ENCODE results near the gene SLC8A2. TPM values are rescaled to one million over a fixed set of nuclear protein-coding genes. Genes with fewer than 3 reads are reported as not detected.

The SLC8A2 gene
- polyA plus RNA-seq, 1 donor from 2014 or later = 14.1 TPM

DNA sequence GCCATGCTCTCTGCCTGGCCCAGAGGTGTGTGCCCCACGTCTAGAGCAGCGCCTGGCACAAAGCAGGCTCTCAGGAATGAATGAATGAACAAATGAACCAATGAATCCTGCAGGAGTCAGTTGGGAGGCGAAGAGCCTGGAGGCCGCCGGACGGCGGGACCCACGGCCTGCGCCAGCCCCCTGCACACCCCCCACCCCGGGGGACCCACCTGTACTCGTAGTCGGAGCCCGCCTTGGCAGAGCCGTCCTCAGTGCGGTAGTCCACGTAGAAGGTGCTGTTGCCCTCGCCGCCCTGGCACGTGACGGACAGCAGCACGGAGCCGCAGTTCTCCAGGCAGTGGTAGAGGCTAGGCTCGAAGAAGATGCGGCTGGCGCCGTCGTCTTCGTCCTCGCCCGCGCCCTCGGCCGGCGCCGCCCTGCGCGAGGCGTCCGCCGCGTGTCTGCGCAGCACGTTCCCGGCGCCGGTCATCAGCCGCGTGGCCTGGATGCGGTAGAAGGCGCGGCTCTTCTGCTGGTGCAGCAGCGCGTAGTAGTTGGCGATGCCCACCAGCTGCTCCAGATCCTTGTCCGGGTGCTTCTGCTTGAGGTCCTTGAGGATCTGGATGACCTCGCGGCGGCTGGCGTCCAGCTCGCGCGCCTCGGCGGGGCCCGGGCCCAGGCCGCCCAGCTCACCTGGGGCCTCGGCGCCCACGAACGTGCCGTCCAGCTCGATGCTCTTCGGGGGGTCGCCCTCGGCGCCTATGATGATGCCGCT, 14.8 kb downstream of the SLC8A2 start:
- H3K9me2 ChIP-seq (ENCODE audit: insufficient read depth, low read length) = no peaks in the 10 kb centered on the region
- peaks cover 10% of the 10 kb centered on the region for H3K9me3 ChIP-seq (ENCODE audit: low read length)
- H3K4me2 ChIP-seq (ENCODE audit: low read length) = no peak overlapping the region
- H3K27ac ChIP-seq (ENCODE audit: low read length) = no peak overlapping the region
- H3K4me3 ChIP-seq (ENCODE audit: low read length) = no peak overlapping the region
- no peaks in the 10 kb centered on the region for H4K20me1 ChIP-seq (ENCODE audit: insufficient read depth)
- H3K79me2 ChIP-seq (replicated peaks; ENCODE audit: insufficient read depth, low read length) = no peaks in the 10 kb centered on the region
- no peak overlapping the region for H2AFZ ChIP-seq (ENCODE audit: low read depth, low read length)
- H3K36me3 ChIP-seq (ENCODE audit: insufficient read depth, low read length) = peaks cover 8% of the 10 kb centered on the region
- H3K27me3 ChIP-seq (ENCODE audit: insufficient read depth, low read depth, low read length) = peaks cover 4% of the 10 kb centered on the region
- no peaks in the 10 kb centered on the region for H3F3A ChIP-seq (ENCODE audit: insufficient read depth, low read length, poor library complexity, severe bottlenecking)
- TF ChIP-seq POLR2AphosphoS5 (IDR thresholded peaks at IDR 0.05) = no peak
- no peak for TF ChIP-seq SMC3 (conservative IDR thresholded peaks at IDR 0.05; ENCODE audit: poor library complexity)
- no peak for TF ChIP-seq RAD21 (conservative IDR thresholded peaks at IDR 0.05)
- TF ChIP-seq, protein P1, sequence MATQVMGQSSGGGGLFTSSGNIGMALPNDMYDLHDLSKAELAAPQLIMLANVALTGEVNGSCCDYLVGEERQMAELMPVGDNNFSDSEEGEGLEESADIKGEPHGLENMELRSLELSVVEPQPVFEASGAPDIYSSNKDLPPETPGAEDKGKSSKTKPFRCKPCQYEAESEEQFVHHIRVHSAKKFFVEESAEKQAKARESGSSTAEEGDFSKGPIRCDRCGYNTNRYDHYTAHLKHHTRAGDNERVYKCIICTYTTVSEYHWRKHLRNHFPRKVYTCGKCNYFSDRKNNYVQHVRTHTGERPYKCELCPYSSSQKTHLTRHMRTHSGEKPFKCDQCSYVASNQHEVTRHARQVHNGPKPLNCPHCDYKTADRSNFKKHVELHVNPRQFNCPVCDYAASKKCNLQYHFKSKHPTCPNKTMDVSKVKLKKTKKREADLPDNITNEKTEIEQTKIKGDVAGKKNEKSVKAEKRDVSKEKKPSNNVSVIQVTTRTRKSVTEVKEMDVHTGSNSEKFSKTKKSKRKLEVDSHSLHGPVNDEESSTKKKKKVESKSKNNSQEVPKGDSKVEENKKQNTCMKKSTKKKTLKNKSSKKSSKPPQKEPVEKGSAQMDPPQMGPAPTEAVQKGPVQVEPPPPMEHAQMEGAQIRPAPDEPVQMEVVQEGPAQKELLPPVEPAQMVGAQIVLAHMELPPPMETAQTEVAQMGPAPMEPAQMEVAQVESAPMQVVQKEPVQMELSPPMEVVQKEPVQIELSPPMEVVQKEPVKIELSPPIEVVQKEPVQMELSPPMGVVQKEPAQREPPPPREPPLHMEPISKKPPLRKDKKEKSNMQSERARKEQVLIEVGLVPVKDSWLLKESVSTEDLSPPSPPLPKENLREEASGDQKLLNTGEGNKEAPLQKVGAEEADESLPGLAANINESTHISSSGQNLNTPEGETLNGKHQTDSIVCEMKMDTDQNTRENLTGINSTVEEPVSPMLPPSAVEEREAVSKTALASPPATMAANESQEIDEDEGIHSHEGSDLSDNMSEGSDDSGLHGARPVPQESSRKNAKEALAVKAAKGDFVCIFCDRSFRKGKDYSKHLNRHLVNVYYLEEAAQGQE (IDR thresholded peaks at IDR 0.05; ENCODE audit: borderline replicate concordance) = no peak
- TF ChIP-seq TAF1 (IDR thresholded peaks at IDR 0.05; ENCODE audit: low read depth) = no peak
- TF ChIP-seq EP300 (conservative IDR thresholded peaks at IDR 0.05; ENCODE audit: poor library complexity, severe bottlenecking) = no peak
- no peak for TF ChIP-seq MXI1 (conservative IDR thresholded peaks at IDR 0.05; ENCODE audit: poor library complexity, severe bottlenecking)
- TF ChIP-seq EZH2 (IDR thresholded peaks at IDR 0.05; ENCODE audit: borderline replicate concordance, insufficient read depth, low read length, poor library complexity, severe bottlenecking) = no peak
- TF ChIP-seq CTCF (IDR thresholded peaks at IDR 0.05; ENCODE audit: poor library complexity, severe bottlenecking) = no peak
- no peak overlapping the region for H3K9ac ChIP-seq (ENCODE audit: low read length)

GRCh38 chr19:47450478-47450877, 21.2 kb downstream of the SLC8A2 start:
- Histone ChIP-seq H2AFZ (ENCODE audit: low read depth, low read length) (no peak overlapping the region), H4K20me1 (ENCODE audit: insufficient read depth) (no peaks in the 10 kb centered on the region), H3K79me2 (replicated peaks; ENCODE audit: insufficient read depth, low read length) (no peaks in the 10 kb centered on the region), H3K4me3 (ENCODE audit: low read length) (no peak overlapping the region), H3K9me2 (ENCODE audit: insufficient read depth, low read length) (no peaks in the 10 kb centered on the region), H3K9ac (ENCODE audit: low read length) (no peak overlapping the region), H3K27me3 (ENCODE audit: insufficient read depth, low read depth, low read length) (peaks cover 5% of the 10 kb centered on the region), H3K36me3 (ENCODE audit: insufficient read depth, low read length) (peaks cover 3% of the 10 kb centered on the region), H3K9me3 (ENCODE audit: low read length) (no peaks in the 10 kb centered on the region), H3K4me2 (ENCODE audit: low read length) (no peak overlapping the region), H3F3A (ENCODE audit: insufficient read depth, low read length, poor library complexity, severe bottlenecking) (no peaks in the 10 kb centered on the region), H3K27ac (ENCODE audit: low read length) (no peak overlapping the region)
- TF ChIP-seq RAD21 (conservative IDR thresholded peaks at IDR 0.05) (no peak), MXI1 (conservative IDR thresholded peaks at IDR 0.05; ENCODE audit: poor library complexity, severe bottlenecking) (no peak), CTCF (IDR thresholded peaks at IDR 0.05; ENCODE audit: poor library complexity, severe bottlenecking) (no peak), TAF1 (IDR thresholded peaks at IDR 0.05; ENCODE audit: low read depth) (no peak), POLR2AphosphoS5 (IDR thresholded peaks at IDR 0.05) (no peak), EZH2 (IDR thresholded peaks at IDR 0.05; ENCODE audit: borderline replicate concordance, insufficient read depth, low read length, poor library complexity, severe bottlenecking) (no peak), SMC3 (conservative IDR thresholded peaks at IDR 0.05; ENCODE audit: poor library complexity) (no peak), EP300 (conservative IDR thresholded peaks at IDR 0.05; ENCODE audit: poor library complexity, severe bottlenecking) (no peak)
- TF ChIP-seq, protein P1 (IDR thresholded peaks at IDR 0.05; ENCODE audit: borderline replicate concordance) = no peak
